ENCODE data around the gene HMX3.

GRCh38 chr10:123183724-123184123 is 48.0 kb downstream of the HMX3 start:
- TF ChIP-seq POLR2AphosphoS5 (IDR thresholded peaks at IDR 0.05; ENCODE audit: borderline replicate concordance, low read depth, low read length) = no peak
- TF ChIP-seq EZH2 (IDR thresholded peaks at IDR 0.05) = no peak
- no peak for TF ChIP-seq FOXP2 (optimal IDR thresholded peaks at IDR 0.05; ENCODE audit: control extremely low read depth, extremely low read length, insufficient read depth)
